Ishikawa (cell line): ENCODE results near the gene NOS2.

Experiments
- CEBPB ChIP-seq: IDR thresholded peaks from 2 replicates; pipeline ENCODE4 v1.6.1; 2012
- EGR1 ChIP-seq: IDR thresholded peaks from 2 replicates; pipeline ENCODE4 v1.6.1; 2012
- EP300 ChIP-seq: IDR thresholded peaks from 2 replicates; pipeline ENCODE4 v1.6.1; 2012; ENCODE audit warnings: borderline replicate concordance
- FOXM1 ChIP-seq: IDR thresholded peaks from 2 replicates; pipeline ENCODE4 v1.6.1; 2012; ENCODE audit warnings: low read depth, borderline replicate concordance
- NFIC ChIP-seq: IDR thresholded peaks from 2 replicates; pipeline ENCODE4 v1.6.1; 2012
- RAD21 ChIP-seq: IDR thresholded peaks from 2 replicates; pipeline ENCODE4 v1.6.1; 2012; ENCODE audit warnings: low read depth
- TAF1 ChIP-seq: IDR thresholded peaks from 2 replicates; pipeline ENCODE4 v1.6.1; 2012; ENCODE audit warnings: low read depth, mild to moderate bottlenecking
- YY1 ChIP-seq: IDR thresholded peaks from 2 replicates; pipeline ENCODE4 v1.6.1; 2012; ENCODE audit warnings: low read depth
- ZBTB7A ChIP-seq: IDR thresholded peaks from 2 replicates; pipeline ENCODE4 v1.6.1; 2012; ENCODE audit warnings: low read depth
- TF ChIP-seq, protein P1 (sequence below): IDR thresholded peaks from 2 replicates; pipeline ENCODE4 v1.6.1; 2012; ENCODE audit warnings: low read depth, mild to moderate bottlenecking

DNA sequence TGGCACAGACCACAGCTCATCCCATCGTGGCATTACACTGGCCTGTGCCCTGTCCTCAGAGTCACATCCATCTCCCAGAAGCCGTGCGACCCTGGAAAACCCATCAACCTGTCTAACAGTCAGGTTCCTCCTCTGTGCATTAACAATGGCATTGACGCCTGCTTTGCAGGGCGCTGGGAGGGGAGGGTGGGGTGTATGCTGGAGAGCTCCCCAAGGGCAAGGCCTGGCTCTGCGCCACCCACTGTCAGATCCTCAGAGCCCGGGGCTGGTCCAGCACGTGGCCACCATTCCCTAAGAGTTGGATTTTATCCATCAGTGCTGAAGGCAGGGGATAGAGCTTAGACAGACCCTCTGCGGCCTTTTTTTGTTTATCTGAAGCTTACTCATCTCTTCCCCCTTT, 28.7 kb downstream of the NOS2 start:
- TF ChIP-seq FOXM1 (no peak), EP300 (no peak), EGR1 (no peak), ZBTB7A (no peak), NFIC (no peak), CEBPB (no peak), YY1 (no peak), TAF1 (no peak), RAD21 (no peak)
- TF ChIP-seq, protein P1, sequence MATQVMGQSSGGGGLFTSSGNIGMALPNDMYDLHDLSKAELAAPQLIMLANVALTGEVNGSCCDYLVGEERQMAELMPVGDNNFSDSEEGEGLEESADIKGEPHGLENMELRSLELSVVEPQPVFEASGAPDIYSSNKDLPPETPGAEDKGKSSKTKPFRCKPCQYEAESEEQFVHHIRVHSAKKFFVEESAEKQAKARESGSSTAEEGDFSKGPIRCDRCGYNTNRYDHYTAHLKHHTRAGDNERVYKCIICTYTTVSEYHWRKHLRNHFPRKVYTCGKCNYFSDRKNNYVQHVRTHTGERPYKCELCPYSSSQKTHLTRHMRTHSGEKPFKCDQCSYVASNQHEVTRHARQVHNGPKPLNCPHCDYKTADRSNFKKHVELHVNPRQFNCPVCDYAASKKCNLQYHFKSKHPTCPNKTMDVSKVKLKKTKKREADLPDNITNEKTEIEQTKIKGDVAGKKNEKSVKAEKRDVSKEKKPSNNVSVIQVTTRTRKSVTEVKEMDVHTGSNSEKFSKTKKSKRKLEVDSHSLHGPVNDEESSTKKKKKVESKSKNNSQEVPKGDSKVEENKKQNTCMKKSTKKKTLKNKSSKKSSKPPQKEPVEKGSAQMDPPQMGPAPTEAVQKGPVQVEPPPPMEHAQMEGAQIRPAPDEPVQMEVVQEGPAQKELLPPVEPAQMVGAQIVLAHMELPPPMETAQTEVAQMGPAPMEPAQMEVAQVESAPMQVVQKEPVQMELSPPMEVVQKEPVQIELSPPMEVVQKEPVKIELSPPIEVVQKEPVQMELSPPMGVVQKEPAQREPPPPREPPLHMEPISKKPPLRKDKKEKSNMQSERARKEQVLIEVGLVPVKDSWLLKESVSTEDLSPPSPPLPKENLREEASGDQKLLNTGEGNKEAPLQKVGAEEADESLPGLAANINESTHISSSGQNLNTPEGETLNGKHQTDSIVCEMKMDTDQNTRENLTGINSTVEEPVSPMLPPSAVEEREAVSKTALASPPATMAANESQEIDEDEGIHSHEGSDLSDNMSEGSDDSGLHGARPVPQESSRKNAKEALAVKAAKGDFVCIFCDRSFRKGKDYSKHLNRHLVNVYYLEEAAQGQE = no peak
